K562 (cell line): ENCODE measurements around the gene BOC. TPM values are rescaled to one million over a fixed set of nuclear protein-coding genes. Genes with fewer than 3 reads are reported as not detected.

Experiments used
- ATAC-seq: fragments of 200-7000 bp; cut with Tn5 transposase; 3 replicates; pipeline ENCODE4 v1.9.1; 2020; ENCODE audit warnings: moderate library complexity
- BruUV-seq: library from RNA; stranded (reverse); fragments of 400-500 nt; replicated peaks from 2 replicates; lab custom pipeline; 2021; lab: Mats Ljungman, UMichigan
- CTCF ChIA-PET: fragments of 300-600 bp; formaldehyde crosslinking; extraction: SDS; loops from one replicate; lab custom pipeline; 2021; ENCODE audit warnings: low intra/inter-chr PET ratio; lab: Yijun Ruan, JAX
- POLR2A ChIA-PET: fragments of 300-600, 350-650 bp; sonication (Branson Sonifier 250); formaldehyde crosslinking; extraction: SDS; loops from one replicate; lab custom pipeline; 2021; ENCODE audit warnings: antibody characterized with exemption, inconsistent platforms; lab: Yijun Ruan, JAX
- DNase-seq, 4 experiments: peaks; one replicate each; pipeline versions ENCODE4 v3.0.0 to v3.0.0-alpha.2; 2011 to 2018; ENCODE audit warnings: low spot score in 3 of 4, mixed read lengths in 3 of 4; ENCODE audit errors: extremely low read depth in 1 of 4
- FAIRE-seq: peaks from 2 replicates; lab custom pipeline; 2011; peaks lifted over from hg19 to GRCh38; lab: Jason Lieb, UNC
- H2AFZ ChIP-seq: 2 replicates; pipeline ENCODE4 v1.6.0; 2011; ENCODE audit warnings: low read depth, low read length, control low read depth, inconsistent platforms
- H3K27ac ChIP-seq: fragments of 200-600 bp; 3 replicates; pipeline ENCODE4 v1.8.0; 2011; ENCODE audit warnings: low read depth, mild to moderate bottlenecking, control low read depth, inconsistent platforms, low read length, moderate library complexity, mixed read lengths; ENCODE audit errors: extremely low read depth
- H3K27me3 ChIP-seq, 2 experiments: fragments of 300-600 bp in 1 of 2; 2 replicates in 1 of 2; 3 replicates in 1 of 2; pipeline versions ENCODE4 v1.6.0 to v1.8.0; 2011; ENCODE audit warnings: inconsistent platforms in 2 of 2, low read length in 2 of 2, mild to moderate bottlenecking in 1 of 2, mixed read lengths in 1 of 2, moderate library complexity in 1 of 2; ENCODE audit not compliant: control insufficient read depth in 2 of 2, insufficient read depth in 2 of 2
- H3K36me3 ChIP-seq: fragments of 300-600 bp; 3 replicates; pipeline ENCODE4 v1.8.0; 2011; ENCODE audit warnings: mild to moderate bottlenecking, low read length, inconsistent platforms; ENCODE audit not compliant: control insufficient read depth, insufficient read depth
- H3K4me1 ChIP-seq, 2 experiments: fragments of 200-600 bp in 1 of 2; replicated peaks in 1 of 2; 2 replicates in 1 of 2; 3 replicates in 1 of 2; pipeline versions ENCODE4 v1.5.1 to v1.8.0; 2011; ENCODE audit warnings: inconsistent platforms in 2 of 2, low read length in 2 of 2, mild to moderate bottlenecking in 1 of 2, mixed read lengths in 1 of 2, moderate library complexity in 1 of 2; ENCODE audit not compliant: control insufficient read depth in 2 of 2, insufficient read depth in 2 of 2
- H3K4me2 ChIP-seq: 2 replicates; pipeline ENCODE4 v1.6.1; 2011; ENCODE audit warnings: low read length, control low read depth, inconsistent platforms, mixed read lengths; ENCODE audit not compliant: insufficient read depth
- H3K4me3 ChIP-seq: fragments of 200-600 bp; sonication (generic), shearing (Covaris generic); 2 replicates; pipeline ENCODE4 v1.5.1; 2016; ENCODE audit warnings: control low read depth, inconsistent platforms
- H3K79me2 ChIP-seq: fragments of 200-600 bp; 3 replicates; pipeline ENCODE4 v1.8.0; 2011; ENCODE audit warnings: low read length, inconsistent platforms; ENCODE audit not compliant: control insufficient read depth, insufficient read depth
- H3K9ac ChIP-seq, 2 experiments: 2 replicates each; pipeline versions ENCODE4 v1.6.0 to v1.6.1; 2011; ENCODE audit warnings: low read depth in 2 of 2, low read length in 2 of 2, control low read depth in 1 of 2, inconsistent platforms in 1 of 2, mild to moderate bottlenecking in 1 of 2, mixed read lengths in 1 of 2; ENCODE audit not compliant: insufficient read depth in 1 of 2
- H3K9me1 ChIP-seq: one replicate; pipeline ENCODE4 v1.6.0; 2011; ENCODE audit warnings: inconsistent platforms, mild to moderate bottlenecking, low read length, moderate library complexity; ENCODE audit not compliant: control insufficient read depth, insufficient read depth
- H3K9me3 ChIP-seq: replicated peaks from 2 replicates; pipeline ENCODE4 v1.5.1; 2011; ENCODE audit warnings: low read depth, low read length, inconsistent platforms; ENCODE audit not compliant: control insufficient read depth, insufficient read depth
- H4K20me1 ChIP-seq: replicated peaks from 2 replicates; pipeline ENCODE4 v1.6.1; 2011; ENCODE audit warnings: low read length, inconsistent platforms, mixed read lengths; ENCODE audit not compliant: control insufficient read depth, insufficient read depth
- ELF2 ChIP-seq: fragments of 250-450 bp; sonication (Bioruptor Pico); IDR thresholded peaks from 2 replicates; pipeline ENCODE4 v1.5.0; 2021; ENCODE audit warnings: mild to moderate bottlenecking
- MYNN ChIP-seq, 2 experiments: sonication (generic); formaldehyde crosslinking in 1 of 2; IDR thresholded peaks; 2 replicates each; pipeline versions ENCODE4 v1.5.0 to v1.6.1; 2016 to 2020; ENCODE audit warnings: antibody characterized with exemption in 1 of 2, missing genetic modification reagents in 1 of 2
- SMC3 ChIP-seq: conservative IDR thresholded peaks from 2 replicates; pipeline ENCODE4 v1.6.1; 2011; ENCODE audit warnings: low read depth, low read length, improper control_type of control experiment; ENCODE audit not compliant: insufficient read depth
- TCF3 ChIP-seq: sonication (generic); formaldehyde crosslinking; IDR thresholded peaks from 2 replicates; pipeline ENCODE4 v1.4.0; 2020; ENCODE audit warnings: mild to moderate bottlenecking, missing genetic modification reagents
- ZFP30 ChIP-seq: fragments of 250-450 bp; sonication (Bioruptor Pico); IDR thresholded peaks from 2 replicates; pipeline ENCODE4 v1.8.0; 2022; ENCODE audit warnings: moderate library complexity, mild to moderate bottlenecking, inconsistent platforms, borderline replicate concordance
- ZNF347 ChIP-seq: fragments of 450-650 bp; formaldehyde crosslinking; IDR thresholded peaks from 2 replicates; pipeline ENCODE4 v1.4.0; 2020; ENCODE audit warnings: low read depth, mild to moderate bottlenecking, moderate library complexity
- WGBS: fragments of 100-300 bp; shearing (Covaris generic); methylation state at CpG from one replicate; pipeline ENCODE4 v1.1.6; 2016; ENCODE audit warnings: low coverage, mixed read lengths; ENCODE audit not compliant: insufficient coverage; ENCODE audit errors: missing lambda C conversion rate; 5-methylcytosine and 5-hydroxymethylcytosine counted together
- in situ Hi-C: fragments of 300-500 bp; cut with MboI; formaldehyde crosslinking; loops from 4 replicates; pipeline ENCODE4 v1.15.0; 2018; ENCODE audit warnings: inconsistent platforms, mixed read lengths
- intact Hi-C: fragments of 100-400 bp; cut with micrococcal nuclease; formaldehyde crosslinking; loops from 2 replicates; pipeline ENCODE4 v1.14.2; 2022
- polyA plus RNA-seq, 8 experiments: library from polyadenylated mRNA; depleted of rRNA in 4 of 8; stranded (reverse) in 5 of 8; unstranded in 3 of 8; fragments of >200 nt; fragmentation: Nextera tagmentation in 2 of 8; fragmentation: Illumina TruSeq in 1 of 8; extraction: Ambion mirVana in 2 of 8; extraction: Trizol in 1 of 8; gene quantifications; 2 replicates each; pipeline versions ENCODE4 v1.2.1 to v1.2.3, GENCODE V29; 2011 to 2014; ENCODE audit warnings: inconsistent platforms in 1 of 8, missing spikeins in 1 of 8
- total RNA-seq, 7 experiments: library from RNA; depleted of rRNA in 6 of 7; stranded (reverse); fragments of >200 nt in 6 of 7; fragmentation: Illumina TruSeq in 2 of 7; extraction: Trizol in 2 of 7; gene quantifications; 2 replicates each; pipeline versions ENCODE4 v1.2.1 to v1.2.3, GENCODE V29; 2011 to 2021; ENCODE audit warnings: low replicate concordance in 1 of 7
- TF ChIP-seq, protein P1 (sequence below): IDR thresholded peaks from 2 replicates; pipeline ENCODE4 v1.6.1; 2011; ENCODE audit warnings: borderline replicate concordance, low read depth, mild to moderate bottlenecking, moderate library complexity, low read length; ENCODE audit not compliant: insufficient read depth, poor library complexity, severe bottlenecking
- TF ChIP-seq, protein P2 (sequence below): fragments of 450-650 bp; IDR thresholded peaks from 2 replicates; pipeline ENCODE4 v1.6.1; 2016; ENCODE audit warnings: low read depth, mild to moderate bottlenecking, moderate library complexity
- TF ChIP-seq, protein P3 (sequence below): fragments of 150-350 bp; conservative IDR thresholded peaks from 2 replicates; pipeline ENCODE4 v1.6.1; 2014; ENCODE audit warnings: low read length
- TF ChIP-seq, protein P4 (sequence below): IDR thresholded peaks from 2 replicates; pipeline ENCODE4 v1.6.1; 2016; ENCODE audit warnings: missing genetic modification characterization, missing compliant biosample characterization

The BOC gene
- total and polyA plus RNA-seq, 9 of the 15 experiments (the other 6 are each of a cell fraction or from before 2014, with no cell fraction given): not detected

DNA sequence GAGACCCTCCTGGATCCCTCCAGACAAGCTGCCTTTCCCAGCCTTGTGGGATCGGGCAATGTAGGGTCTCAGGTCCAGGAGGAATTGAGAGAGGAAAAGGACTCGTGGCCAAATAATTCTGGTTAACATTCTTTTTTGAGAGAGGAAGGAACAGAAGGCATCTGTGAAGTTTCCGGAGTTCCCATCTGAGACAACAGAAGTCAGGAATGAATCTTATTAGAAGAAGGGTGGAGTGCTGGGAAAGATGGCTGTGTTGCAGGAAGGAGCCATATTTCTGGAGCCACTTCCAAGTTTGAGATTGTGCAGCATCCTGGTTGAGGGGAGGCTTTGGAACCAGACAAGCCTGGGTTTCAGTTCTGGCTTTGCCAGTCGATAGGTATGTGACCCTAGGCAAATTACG, 9.4 kb downstream of the BOC start (continued):
- TF ChIP-seq, protein P1, sequence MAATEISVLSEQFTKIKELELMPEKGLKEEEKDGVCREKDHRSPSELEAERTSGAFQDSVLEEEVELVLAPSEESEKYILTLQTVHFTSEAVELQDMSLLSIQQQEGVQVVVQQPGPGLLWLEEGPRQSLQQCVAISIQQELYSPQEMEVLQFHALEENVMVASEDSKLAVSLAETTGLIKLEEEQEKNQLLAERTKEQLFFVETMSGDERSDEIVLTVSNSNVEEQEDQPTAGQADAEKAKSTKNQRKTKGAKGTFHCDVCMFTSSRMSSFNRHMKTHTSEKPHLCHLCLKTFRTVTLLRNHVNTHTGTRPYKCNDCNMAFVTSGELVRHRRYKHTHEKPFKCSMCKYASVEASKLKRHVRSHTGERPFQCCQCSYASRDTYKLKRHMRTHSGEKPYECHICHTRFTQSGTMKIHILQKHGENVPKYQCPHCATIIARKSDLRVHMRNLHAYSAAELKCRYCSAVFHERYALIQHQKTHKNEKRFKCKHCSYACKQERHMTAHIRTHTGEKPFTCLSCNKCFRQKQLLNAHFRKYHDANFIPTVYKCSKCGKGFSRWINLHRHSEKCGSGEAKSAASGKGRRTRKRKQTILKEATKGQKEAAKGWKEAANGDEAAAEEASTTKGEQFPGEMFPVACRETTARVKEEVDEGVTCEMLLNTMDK: no peak
- TF ChIP-seq TCF3 (CRISPR knock-in tag) (no peak), ELF2 (no peak), ZNF347 (no peak), SMC3 (no peak)

DNA sequence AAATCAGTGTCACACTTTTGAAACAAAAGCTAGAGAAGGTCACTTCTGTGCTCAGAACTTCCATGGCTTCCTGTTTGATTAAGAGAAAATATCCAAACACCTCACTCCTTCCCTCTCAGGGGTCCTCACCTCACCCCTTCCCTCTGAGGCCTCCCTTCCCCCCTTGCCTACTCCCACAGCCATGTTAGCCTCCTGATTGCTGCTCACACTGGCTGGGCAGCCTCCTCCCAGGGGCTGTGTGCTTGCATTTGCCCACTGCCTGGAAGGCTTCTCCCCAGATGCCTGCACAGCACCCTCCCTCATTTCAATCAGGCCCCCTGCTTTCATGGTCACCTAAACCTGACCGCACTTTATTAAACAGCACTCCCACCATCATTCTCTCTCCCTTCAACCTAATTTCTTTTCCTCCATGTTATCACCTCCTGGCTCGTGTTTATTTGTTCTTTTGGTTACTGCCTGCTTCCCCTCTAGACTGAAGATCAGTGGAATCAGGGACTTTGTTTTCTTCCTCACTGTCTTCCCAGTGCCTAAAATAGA, 10.4 kb downstream of the BOC start:
- no peak overlapping the region for H2AFZ ChIP-seq
- WGBS: 0% methylated on average over 2 of the region's 2 CpGs
- H3K4me1 ChIP-seq: no peaks in the 10 kb centered on the region; a peak in 1 of 5 replicates
- FAIRE-seq: no peak
- TF ChIP-seq ZFP30 (CRISPR knock-in tag) (no peak), MYNN (IDR thresholded peaks at IDR 0.05) (no peak), MYNN (CRISPR knock-in tag; IDR thresholded peaks at IDR 0.05) (no peak)
- TF ChIP-seq, protein P2, sequence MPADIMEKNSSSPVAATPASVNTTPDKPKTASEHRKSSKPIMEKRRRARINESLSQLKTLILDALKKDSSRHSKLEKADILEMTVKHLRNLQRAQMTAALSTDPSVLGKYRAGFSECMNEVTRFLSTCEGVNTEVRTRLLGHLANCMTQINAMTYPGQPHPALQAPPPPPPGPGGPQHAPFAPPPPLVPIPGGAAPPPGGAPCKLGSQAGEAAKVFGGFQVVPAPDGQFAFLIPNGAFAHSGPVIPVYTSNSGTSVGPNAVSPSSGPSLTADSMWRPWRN: no peak
- TF ChIP-seq, protein P3, sequence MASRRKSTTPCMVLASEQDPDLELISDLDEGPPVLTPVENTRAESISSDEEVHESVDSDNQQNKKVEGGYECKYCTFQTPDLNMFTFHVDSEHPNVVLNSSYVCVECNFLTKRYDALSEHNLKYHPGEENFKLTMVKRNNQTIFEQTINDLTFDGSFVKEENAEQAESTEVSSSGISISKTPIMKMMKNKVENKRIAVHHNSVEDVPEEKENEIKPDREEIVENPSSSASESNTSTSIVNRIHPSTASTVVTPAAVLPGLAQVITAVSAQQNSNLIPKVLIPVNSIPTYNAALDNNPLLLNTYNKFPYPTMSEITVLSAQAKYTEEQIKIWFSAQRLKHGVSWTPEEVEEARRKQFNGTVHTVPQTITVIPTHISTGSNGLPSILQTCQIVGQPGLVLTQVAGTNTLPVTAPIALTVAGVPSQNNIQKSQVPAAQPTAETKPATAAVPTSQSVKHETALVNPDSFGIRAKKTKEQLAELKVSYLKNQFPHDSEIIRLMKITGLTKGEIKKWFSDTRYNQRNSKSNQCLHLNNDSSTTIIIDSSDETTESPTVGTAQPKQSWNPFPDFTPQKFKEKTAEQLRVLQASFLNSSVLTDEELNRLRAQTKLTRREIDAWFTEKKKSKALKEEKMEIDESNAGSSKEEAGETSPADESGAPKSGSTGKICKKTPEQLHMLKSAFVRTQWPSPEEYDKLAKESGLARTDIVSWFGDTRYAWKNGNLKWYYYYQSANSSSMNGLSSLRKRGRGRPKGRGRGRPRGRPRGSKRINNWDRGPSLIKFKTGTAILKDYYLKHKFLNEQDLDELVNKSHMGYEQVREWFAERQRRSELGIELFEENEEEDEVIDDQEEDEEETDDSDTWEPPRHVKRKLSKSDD: no peak
- TF ChIP-seq, protein P4, sequence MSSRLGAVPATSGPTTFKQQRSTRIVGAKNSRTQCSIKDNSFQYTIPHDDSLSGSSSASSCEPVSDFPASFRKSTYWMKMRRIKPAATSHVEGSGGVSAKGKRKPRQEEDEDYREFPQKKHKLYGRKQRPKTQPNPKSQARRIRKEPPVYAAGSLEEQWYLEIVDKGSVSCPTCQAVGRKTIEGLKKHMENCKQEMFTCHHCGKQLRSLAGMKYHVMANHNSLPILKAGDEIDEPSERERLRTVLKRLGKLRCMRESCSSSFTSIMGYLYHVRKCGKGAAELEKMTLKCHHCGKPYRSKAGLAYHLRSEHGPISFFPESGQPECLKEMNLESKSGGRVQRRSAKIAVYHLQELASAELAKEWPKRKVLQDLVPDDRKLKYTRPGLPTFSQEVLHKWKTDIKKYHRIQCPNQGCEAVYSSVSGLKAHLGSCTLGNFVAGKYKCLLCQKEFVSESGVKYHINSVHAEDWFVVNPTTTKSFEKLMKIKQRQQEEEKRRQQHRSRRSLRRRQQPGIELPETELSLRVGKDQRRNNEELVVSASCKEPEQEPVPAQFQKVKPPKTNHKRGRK (tag): no peak
- no peak overlapping the region for H3K4me3 ChIP-seq
- ChIA-PET CTCF (no interaction called here), POLR2A (no interaction called here)
- in situ Hi-C loops: no loop called here
- no TSS peak for BruUV-seq
- H3K36me3 ChIP-seq: no peaks in the 10 kb centered on the region
- no peak for DNase-seq
- H3K27me3 ChIP-seq: peaks cover 6 to 27% of the 10 kb centered on the region in 2 experiments; a peak in 3 of 5 replicates
- no peaks in the 10 kb centered on the region for H3K9me1 ChIP-seq
- H3K79me2 ChIP-seq: no peaks in the 10 kb centered on the region
- H3K4me2 ChIP-seq: no peak overlapping the region
- H4K20me1 ChIP-seq: no peaks in the 10 kb centered on the region
- H3K9me3 ChIP-seq: no peaks in the 10 kb centered on the region
- no peak overlapping the region for H3K9ac ChIP-seq
- no peak overlapping the region for H3K27ac ChIP-seq
- ATAC-seq: no peak
- intact Hi-C loops: no loop called here
